GM10248 (cell line): ENCODE results near the gene MAPK8IP2.

ENCODE experiments used
- CTCF ChIA-PET: fragments of 300-600 bp; sonication (Branson Sonifier 250); formaldehyde crosslinking; extraction: SDS; loops from one replicate; lab custom pipeline; 2021; ENCODE audit warnings: antibody characterized with exemption; lab: Yijun Ruan, JAX
- POLR2A ChIA-PET: fragments of 350-650 bp; sonication (Branson Sonifier 250); formaldehyde crosslinking; extraction: SDS; loops from one replicate; lab custom pipeline; 2020; ENCODE audit warnings: antibody characterized with exemption; lab: Yijun Ruan, JAX
- DNase-seq: peaks from one replicate; pipeline ENCODE4 v3.0.0; 2012; ENCODE audit errors: extremely low spot score
- CTCF ChIP-seq: IDR thresholded peaks from 2 replicates; pipeline ENCODE4 v1.5.1; 2012; ENCODE audit warnings: mild to moderate bottlenecking, low read depth; ENCODE audit errors: extremely low read depth, missing control alignments, control extremely low read depth

Gene MAPK8IP2

DNA sequence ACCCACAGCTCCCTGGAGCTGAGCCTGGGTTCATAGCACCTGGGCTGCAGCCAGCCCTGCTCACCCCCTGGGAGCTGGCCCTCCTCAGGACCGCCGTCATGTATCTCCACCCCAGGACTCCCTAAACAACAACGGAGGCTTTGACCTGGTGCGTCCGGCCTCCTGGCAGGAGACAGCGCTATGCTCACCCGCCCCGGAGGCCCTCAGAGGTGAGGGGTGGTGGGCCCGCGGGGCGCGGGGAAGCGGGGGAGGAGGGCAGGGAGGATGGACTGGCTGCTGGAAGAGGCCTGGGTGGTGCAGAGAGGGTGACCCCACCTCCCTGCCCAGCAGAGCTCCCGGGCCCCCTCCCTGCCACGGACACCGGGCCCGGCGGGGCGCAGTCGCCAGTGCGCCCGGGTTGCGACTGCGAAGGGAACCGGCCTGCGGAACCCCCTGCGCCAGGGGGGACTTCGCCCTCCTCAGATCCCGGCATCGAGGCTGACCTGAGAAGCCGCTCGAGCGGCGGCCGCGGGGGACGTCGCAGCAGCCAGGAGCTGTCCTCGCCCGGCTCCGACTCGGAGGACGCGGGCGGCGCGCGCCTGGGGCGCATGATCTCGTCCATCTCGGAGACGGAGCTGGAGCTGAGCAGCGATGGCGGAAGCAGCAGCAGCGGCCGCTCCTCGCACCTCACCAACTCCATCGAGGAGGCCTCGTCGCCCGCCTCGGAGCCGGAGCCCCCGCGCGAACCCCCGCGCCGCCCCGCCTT, 3.1 kb downstream of the MAPK8IP2 start:
- ChIA-PET CTCF (interaction anchor here (2.1 kb wide), 1 partner anchor 17 kb away, joined by 5 read pairs; no protein-coding TSS in a partner anchor), POLR2A (no interaction called here)
- TF ChIP-seq CTCF: no peak
- DNase-seq: no peak

- ChIA-PET CTCF (interaction anchor here (2.1 kb wide), 1 partner anchor 17 kb away, joined by 5 read pairs; no protein-coding TSS in a partner anchor), POLR2A (no interaction called here)
- no peak for DNase-seq
- no peak for TF ChIP-seq CTCF
These were observed 3.8 kb downstream of the MAPK8IP2 start for GRCh38 chr22:50604256-50605001.

DNA sequence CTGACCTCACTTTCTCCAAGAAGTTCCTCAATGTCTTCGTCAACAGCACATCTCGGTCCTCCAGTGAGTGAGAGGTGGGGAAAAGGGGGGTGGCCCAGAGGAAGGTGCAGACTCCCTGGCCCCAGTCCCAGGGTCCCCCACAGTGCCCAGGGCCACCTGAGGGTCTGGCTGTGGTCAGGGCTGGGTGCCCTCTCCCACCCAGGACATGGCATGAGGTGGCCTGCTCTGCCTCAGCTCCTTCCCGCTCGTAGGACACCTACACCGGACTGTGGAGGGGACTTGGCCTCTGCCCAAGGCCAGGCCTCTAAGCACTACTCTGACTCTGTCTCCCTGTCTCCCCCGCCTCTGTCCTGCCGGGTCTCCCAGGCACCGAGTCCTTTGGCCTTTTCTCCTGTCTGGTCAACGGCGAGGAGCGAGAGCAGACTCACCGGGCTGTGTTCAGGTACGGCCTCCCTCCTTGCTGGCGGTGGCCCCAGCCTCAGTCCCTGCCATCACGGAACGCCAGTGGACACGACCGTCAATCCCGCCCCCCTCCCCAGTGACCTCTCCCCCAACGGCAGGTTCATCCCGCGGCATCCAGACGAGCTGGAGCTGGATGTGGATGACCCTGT, 4.5 kb downstream of the MAPK8IP2 start:
- no peak for DNase-seq
- TF ChIP-seq CTCF: no peak

DNA sequence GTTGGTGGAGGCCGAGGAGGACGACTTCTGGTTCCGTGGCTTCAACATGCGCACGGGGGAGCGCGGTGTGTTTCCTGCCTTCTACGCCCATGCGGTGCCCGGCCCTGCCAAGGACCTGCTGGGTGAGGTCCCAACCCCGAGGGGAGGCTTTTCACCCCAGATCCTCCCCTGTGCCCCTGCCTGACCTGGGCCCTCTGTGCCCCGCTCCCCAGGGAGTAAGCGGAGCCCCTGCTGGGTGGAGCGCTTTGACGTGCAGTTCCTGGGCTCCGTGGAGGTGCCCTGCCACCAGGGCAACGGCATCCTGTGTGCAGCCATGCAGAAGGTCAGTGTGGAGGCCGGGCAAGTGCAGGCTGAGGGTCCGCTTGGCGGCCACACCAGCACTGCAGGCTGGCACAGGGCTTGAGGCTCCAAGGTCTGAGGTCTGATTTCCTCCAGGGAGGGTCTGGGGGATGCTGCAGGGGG, 5.1 kb downstream of the MAPK8IP2 start:
- CTCF ChIA-PET: interaction anchor here (3.8 kb wide), 1 partner anchor 15 kb away, joined by 25 read pairs; no protein-coding TSS in a partner anchor
- POLR2A ChIA-PET: no interaction called here
- TF ChIP-seq CTCF: no peak
- no peak for DNase-seq

More for the DNA sequence above, 4.5 kb downstream of the MAPK8IP2 start:
- POLR2A ChIA-PET: no interaction called here
- CTCF ChIA-PET: interaction anchor here (3.8 kb wide), 1 partner anchor 16 kb away, joined by 25 read pairs; no protein-coding TSS in a partner anchor

- CTCF ChIA-PET: interaction anchor here (0.6 to 3.8 kb wide), 5 partner anchors 11 to 330 kb away, joined by 3 to 25 read pairs (median 3); no protein-coding TSS in a partner anchor
These were observed 5.8 kb downstream of the MAPK8IP2 start for GRCh38 chr22:50606165-50606945.

More at GRCh38 chr22:50606165-50606945, 5.8 kb downstream of the MAPK8IP2 start:
- POLR2A ChIA-PET: no interaction called here
- TF ChIP-seq CTCF: peak; percentile 19
- DNase-seq: peak; percentile 37
